Left lung (tissue), 10 donors: ENCODE data around the gene DNASE1L2. TPM values are rescaled to one million over a fixed set of nuclear protein-coding genes. Genes with fewer than 3 reads are reported as not detected.
A peak's percentile ranks its signal among the peaks of the same experiment; 100 is the strongest.

Source experiments
- ATAC-seq: fragments of 200-7000 bp; cut with Tn5 transposase; one replicate; pipeline ENCODE4 v1.9.1; 2020; ENCODE audit warnings: moderate library complexity
- DNase-seq, 4 donors: peaks; one replicate each; pipeline ENCODE4 v3.0.0-alpha.2; 2013 to 2020
- H3K27ac ChIP-seq, 2 donors: fragments of 200-600 bp; sonication (generic) in 1 of 2; one replicate each; pipeline versions ENCODE4 v1.5.0 to v1.8.0; 2020 to 2021
- H3K27me3 ChIP-seq, 2 donors: fragments of 200-600 bp; sonication (generic) in 1 of 2; one replicate each; pipeline versions ENCODE4 v1.5.0 to v1.8.0; 2020 to 2021
- H3K36me3 ChIP-seq, 2 donors: fragments of 200-600 bp; sonication (generic) in 1 of 2; one replicate each; pipeline versions ENCODE4 v1.5.0 to v1.8.0; 2020 to 2021
- H3K4me1 ChIP-seq, 2 donors: fragments of 200-600 bp; one replicate each; pipeline ENCODE4 v1.8.0; 2021
- H3K4me3 ChIP-seq, 2 donors: fragments of 200-600 bp; sonication (generic) in 1 of 2; one replicate each; pipeline versions ENCODE4 v1.5.0 to v1.8.0; 2020 to 2021; ENCODE audit warnings: mild to moderate bottlenecking in 1 of 2
- H3K9me3 ChIP-seq, 2 donors: fragments of 200-600 bp; sonication (generic) in 1 of 2; one replicate each; pipeline versions ENCODE4 v1.5.0 to v1.8.0; 2020 to 2021
- intact Hi-C, 2 donors: fragments of 100-400 bp; cut with DNase I; formaldehyde crosslinking; loops; one replicate each; pipeline versions ENCODE4 v1.11.2 to v1.14.2; 2022
- polyA plus RNA-seq, 6 donors: library from polyadenylated mRNA; unstranded; fragments of 120-200 nt; gene quantifications; one replicate each; pipeline ENCODE4 v1.2.1, GENCODE V29; 2013; ENCODE audit not compliant: insufficient read length in 6 of 6
- total RNA-seq, 2 donors: library from RNA; stranded (reverse); fragmentation: NEBNext Ultra II Directional; extraction: Animal tissue kit (Norgen Biotek cat#: 25700); gene quantifications; one replicate each; pipeline ENCODE4 v1.2.1, GENCODE V29; 2021
- TF ChIP-seq, protein P1 (sequence below), 2 donors: fragments of 200-600 bp; sonication (generic) in 1 of 2; IDR thresholded peaks; one replicate each; pipeline versions ENCODE4 v1.5.0 to v1.8.0; 2021; ENCODE audit warnings: antibody characterized with exemption in 2 of 2
- donor health status: DM: no; HTN: yes; CAD: no.
- donor health status: DM: no; HTN: no; CAD: no.

DNASE1L2 gene
- total and polyA plus RNA-seq, 8 donors = 0.27 to 1.7 (median 0.99) TPM

DNA sequence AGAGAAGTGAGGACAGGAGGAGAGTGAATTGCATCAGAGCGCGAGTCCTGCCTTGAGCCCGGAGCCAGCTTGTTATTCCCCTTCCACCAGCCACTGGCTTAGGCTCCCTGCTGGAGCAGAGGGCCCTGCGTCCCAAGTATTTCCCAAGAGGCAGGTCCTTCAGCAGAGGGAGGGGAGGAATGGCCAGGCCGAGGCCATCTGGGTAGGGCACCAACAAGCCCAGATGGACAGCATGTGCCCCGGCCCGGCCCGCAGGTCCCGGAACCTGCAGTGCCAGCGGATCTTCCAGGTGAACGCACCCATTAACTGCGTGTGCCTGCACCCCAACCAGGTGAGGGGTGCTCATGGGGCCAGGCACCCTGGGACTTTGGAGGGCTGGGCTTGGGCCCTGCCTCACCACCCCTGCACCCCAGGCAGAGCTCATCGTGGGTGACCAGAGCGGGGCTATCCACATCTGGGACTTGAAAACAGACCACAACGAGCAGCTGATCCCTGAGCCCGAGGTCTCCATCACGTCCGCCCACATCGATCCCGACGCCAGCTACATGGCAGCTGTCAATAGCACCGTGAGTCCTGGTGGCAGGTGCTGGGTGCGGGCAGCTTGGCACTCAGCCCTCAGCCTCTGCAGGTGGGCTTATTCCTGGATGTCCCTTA, 29.3 kb upstream of the DNASE1L2 start:
- no peak for ATAC-seq
- TF ChIP-seq, protein P1, sequence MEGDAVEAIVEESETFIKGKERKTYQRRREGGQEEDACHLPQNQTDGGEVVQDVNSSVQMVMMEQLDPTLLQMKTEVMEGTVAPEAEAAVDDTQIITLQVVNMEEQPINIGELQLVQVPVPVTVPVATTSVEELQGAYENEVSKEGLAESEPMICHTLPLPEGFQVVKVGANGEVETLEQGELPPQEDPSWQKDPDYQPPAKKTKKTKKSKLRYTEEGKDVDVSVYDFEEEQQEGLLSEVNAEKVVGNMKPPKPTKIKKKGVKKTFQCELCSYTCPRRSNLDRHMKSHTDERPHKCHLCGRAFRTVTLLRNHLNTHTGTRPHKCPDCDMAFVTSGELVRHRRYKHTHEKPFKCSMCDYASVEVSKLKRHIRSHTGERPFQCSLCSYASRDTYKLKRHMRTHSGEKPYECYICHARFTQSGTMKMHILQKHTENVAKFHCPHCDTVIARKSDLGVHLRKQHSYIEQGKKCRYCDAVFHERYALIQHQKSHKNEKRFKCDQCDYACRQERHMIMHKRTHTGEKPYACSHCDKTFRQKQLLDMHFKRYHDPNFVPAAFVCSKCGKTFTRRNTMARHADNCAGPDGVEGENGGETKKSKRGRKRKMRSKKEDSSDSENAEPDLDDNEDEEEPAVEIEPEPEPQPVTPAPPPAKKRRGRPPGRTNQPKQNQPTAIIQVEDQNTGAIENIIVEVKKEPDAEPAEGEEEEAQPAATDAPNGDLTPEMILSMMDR (IDR thresholded peaks at IDR 0.05) = no peak
- no peak for DNase-seq
- Histone ChIP-seq H3K36me3 (peaks cover 0 to 50% of the 10 kb centered on the region in 2 donors), H3K27me3 (no peaks in the 10 kb centered on the region), H3K4me1 (peaks cover 13 to 37% of the 10 kb centered on the region in 2 donors), H3K4me3 (peak overlapping the region in 1 of 2 donors; percentile 74), H3K27ac (peak overlapping the region in 1 of 2 donors; percentile 95), H3K9me3 (no peaks in the 10 kb centered on the region)
- intact Hi-C loops = no loop called here

DNA sequence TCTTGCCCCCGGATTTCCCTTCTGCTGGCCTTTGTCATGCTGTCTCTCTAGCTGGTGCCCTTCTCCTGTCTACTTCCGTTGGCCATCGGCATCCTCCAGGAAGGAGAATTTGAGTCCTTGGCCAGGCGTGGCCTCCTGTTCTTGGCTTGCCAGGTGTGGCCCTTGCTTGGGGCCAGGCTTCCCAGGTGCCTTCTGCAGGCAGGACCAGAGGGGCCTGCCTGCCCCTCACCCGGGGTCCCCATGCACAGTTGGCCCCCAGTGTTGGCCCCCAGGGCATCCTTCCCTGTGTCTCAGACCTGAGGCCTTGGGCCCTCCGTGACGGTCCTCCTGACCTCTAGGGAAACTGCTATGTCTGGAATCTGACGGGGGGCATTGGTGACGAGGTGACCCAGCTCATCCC, 28.4 kb upstream of the DNASE1L2 start:
- H3K27me3 ChIP-seq = no peaks in the 10 kb centered on the region
- no peaks in the 10 kb centered on the region for H3K9me3 ChIP-seq
- H3K36me3 ChIP-seq = peaks cover 0 to 58% of the 10 kb centered on the region in 2 donors
- H3K4me1 ChIP-seq = peaks cover 22 to 47% of the 10 kb centered on the region in 2 donors
- no peak for ATAC-seq
- DNase-seq = no peak
- TF ChIP-seq, protein P1 (IDR thresholded peaks at IDR 0.05) = no peak
- H3K27ac ChIP-seq = no peak overlapping the region
- intact Hi-C loops = no loop called here
- no peak overlapping the region for H3K4me3 ChIP-seq

DNA sequence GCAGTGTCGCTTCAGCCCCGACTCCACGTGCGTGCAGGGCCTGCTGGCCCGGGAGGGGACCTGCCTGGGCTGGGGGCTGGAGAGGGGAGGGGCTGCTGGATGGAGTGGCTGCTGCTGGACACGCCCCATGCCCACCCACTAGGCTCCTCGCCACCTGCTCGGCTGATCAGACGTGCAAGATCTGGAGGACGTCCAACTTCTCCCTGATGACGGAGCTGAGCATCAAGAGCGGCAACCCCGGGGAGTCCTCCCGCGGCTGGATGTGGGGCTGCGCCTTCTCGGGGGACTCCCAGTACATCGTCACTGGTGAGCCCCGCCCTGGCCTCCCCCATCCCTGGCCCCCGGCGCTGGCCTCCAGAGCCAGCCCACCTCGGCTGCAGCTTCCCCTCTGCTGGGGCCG, 27.9 kb upstream of the DNASE1L2 start:
- intact Hi-C loops = no loop called here
- H3K27ac ChIP-seq = no peak overlapping the region
- no peak overlapping the region for H3K4me3 ChIP-seq
- peaks cover 0 to 58% of the 10 kb centered on the region in 2 donors for H3K36me3 ChIP-seq
- TF ChIP-seq, protein P1 (IDR thresholded peaks at IDR 0.05) = no peak
- no peak for ATAC-seq
- peaks cover 26 to 51% of the 10 kb centered on the region in 2 donors for H3K4me1 ChIP-seq
- no peaks in the 10 kb centered on the region for H3K27me3 ChIP-seq
- no peaks in the 10 kb centered on the region for H3K9me3 ChIP-seq
- DNase-seq = no peak

DNA sequence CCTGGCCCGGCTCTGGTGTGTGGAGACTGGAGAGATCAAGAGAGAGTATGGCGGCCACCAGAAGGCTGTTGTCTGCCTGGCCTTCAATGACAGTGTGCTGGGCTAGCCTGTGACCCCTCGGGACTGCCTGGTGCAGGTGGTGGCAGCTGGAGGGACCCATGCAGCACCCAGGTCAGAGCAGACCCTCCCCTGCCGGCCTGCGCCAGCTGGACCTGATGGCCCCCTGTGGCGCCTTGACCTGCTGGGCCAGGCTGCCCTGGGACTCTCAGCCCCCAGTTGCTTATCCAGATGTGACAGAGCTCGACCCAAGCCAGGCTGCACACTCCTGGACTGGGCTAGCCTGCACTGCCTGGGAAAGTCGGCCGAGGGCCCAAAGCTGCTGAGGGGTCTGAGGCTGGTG, 27.5 kb upstream of the DNASE1L2 start:
- H3K27me3 ChIP-seq = no peaks in the 10 kb centered on the region
- no peak for ATAC-seq
- no peaks in the 10 kb centered on the region for H3K9me3 ChIP-seq
- peaks cover 31 to 56% of the 10 kb centered on the region in 2 donors for H3K4me1 ChIP-seq
- no peak for DNase-seq
- TF ChIP-seq, protein P1 (IDR thresholded peaks at IDR 0.05) = no peak
- peaks cover 0 to 58% of the 10 kb centered on the region in 2 donors for H3K36me3 ChIP-seq
- H3K4me3 ChIP-seq = no peak overlapping the region
- no peak overlapping the region for H3K27ac ChIP-seq
- intact Hi-C loops = no loop called here

DNA sequence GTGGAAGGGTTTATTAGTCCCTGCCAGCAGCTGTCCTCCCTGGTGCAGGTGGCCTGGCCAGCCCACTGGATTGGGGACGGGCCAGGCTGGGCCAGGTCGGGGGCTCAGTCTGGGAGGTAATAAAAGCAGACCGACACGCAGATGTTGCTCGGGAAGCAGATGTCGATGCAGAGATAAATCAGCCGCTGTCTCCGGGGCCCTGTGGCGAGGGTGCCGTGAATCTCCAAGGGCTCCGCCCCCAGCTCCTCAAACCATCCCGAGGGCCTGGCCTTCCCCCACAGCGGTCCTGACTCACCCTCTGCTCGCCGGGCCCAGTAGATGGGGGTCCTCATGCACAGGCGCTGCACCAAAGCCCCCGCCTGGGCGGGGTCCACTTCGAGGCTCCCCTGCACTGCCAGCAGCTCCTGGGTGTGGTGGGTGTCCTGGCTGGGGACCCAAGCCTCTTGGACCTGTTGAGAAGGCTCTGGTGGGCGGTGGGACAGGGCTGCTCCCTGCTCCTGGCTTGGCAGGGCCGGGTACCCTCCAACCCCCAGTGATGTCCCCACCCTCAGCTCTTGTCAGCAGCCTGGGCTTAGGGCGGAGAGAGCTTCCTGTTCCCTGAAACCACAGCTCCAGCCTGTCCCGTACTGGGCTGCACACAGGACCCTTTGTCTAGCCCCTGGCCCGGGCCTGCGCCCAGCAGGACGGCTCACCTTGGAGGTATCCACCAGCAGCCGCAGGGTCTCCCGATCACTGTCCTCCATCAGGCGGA, 26.8 kb upstream of the DNASE1L2 start:
- Histone ChIP-seq H3K27me3 (no peaks in the 10 kb centered on the region), H3K36me3 (peaks cover 0 to 58% of the 10 kb centered on the region in 2 donors), H3K4me1 (peaks cover 33 to 57% of the 10 kb centered on the region in 2 donors), H3K4me3 (no peak overlapping the region), H3K27ac (no peak overlapping the region), H3K9me3 (no peaks in the 10 kb centered on the region)
- DNase-seq (no peak), ATAC-seq (no peak)
- intact Hi-C loops = no loop called here
- TF ChIP-seq, protein P1 (IDR thresholded peaks at IDR 0.05) = no peak
